ENCODE measurements around the gene TSPAN18.

DNA sequence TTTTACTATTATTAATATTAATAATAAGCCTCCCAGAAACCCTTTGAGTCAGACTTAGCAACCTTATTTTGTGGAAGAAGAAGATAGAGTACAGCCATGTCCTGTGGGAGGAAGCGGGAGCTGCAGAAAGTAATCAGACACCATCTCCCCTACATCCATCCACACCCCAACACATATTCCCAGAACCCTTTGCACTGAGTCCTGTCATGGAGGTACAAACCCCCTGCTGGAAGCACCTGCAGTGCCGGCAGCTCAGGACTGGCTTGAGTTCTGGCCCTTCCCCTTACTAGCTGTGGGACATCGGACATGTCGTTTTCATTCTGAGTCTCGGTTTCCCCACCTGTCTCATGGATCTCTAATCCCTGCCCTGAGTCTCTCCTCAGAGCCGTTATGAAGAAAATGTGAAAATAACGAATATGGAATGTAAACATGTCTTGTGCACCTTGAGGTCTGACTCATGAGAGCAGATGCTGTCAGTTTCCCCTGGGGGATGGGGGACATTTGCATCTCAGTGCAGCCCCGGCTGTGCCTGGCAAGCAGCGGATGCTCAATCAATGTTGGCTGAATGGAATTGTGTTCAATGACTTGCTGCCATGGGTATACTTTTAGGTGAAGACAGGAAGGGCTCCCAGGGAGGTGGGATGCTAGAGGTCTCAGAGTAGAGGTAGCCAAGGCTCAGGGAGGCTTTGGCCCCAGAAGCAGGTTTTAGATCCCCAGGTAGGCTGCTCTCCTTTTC is 178.5 kb downstream of the TSPAN18 start:
- TF ChIP-seq CTCF (IDR thresholded peaks at IDR 0.05): no peak
- TF ChIP-seq POLR2AphosphoS5 (IDR thresholded peaks at IDR 0.05): no peak
- no peak for TF ChIP-seq POLR2A (IDR thresholded peaks at IDR 0.05)
- TF ChIP-seq EP300 (IDR thresholded peaks at IDR 0.05): no peak
